ENCODE data around the gene SKP1. TPM values are rescaled to one million over a fixed set of nuclear protein-coding genes. Genes with fewer than 3 reads are reported as not detected.

The SKP1 gene
- total RNA-seq, 1 donor from 2014 or later = 287 TPM

GRCh38 chr5:134143944-134144941 is 32.5 kb downstream of the SKP1 start:
- no peak for DNase-seq

GRCh38 chr5:134143431-134143830 is 33.3 kb downstream of the SKP1 start:
- DNase-seq = no peak

GRCh38 chr5:134142806-134143205 is 33.9 kb downstream of the SKP1 start:
- no peak for DNase-seq

GRCh38 chr5:134142052-134142451 is 34.7 kb downstream of the SKP1 start:
- DNase-seq = no peak

GRCh38 chr5:134141331-134142050 is 35.3 kb downstream of the SKP1 start:
- DNase-seq = no peak

- peak; percentile 78 for DNase-seq
Observed at GRCh38 chr5:134140530-134141201, 36.1 kb downstream of the SKP1 start.

GRCh38 chr5:134139891-134140469 is 36.8 kb downstream of the SKP1 start:
- DNase-seq = no peak

- DNase-seq = no peak
Observed at GRCh38 chr5:134139377-134139851, 37.3 kb downstream of the SKP1 start.

- DNase-seq = no peak
Observed at GRCh38 chr5:134138416-134139376, 38.1 kb downstream of the SKP1 start.

GRCh38 chr5:134136771-134137170 is 40.0 kb downstream of the SKP1 start:
- DNase-seq = no peak

- no peak for DNase-seq
Observed at GRCh38 chr5:134136221-134136631, 40.5 kb downstream of the SKP1 start.

GRCh38 chr5:134135091-134135655 is 41.6 kb downstream of the SKP1 start:
- no peak for DNase-seq

GRCh38 chr5:134133995-134134541 is 42.7 kb downstream of the SKP1 start:
- DNase-seq = no peak

GRCh38 chr5:134133188-134133994 is 43.4 kb downstream of the SKP1 start:
- DNase-seq = no peak

GRCh38 chr5:134132372-134133187 is 44.2 kb downstream of the SKP1 start:
- DNase-seq = no peak

- DNase-seq = no peak
Observed at GRCh38 chr5:134131578-134132350, 45.0 kb downstream of the SKP1 start.

- DNase-seq = no peak
Observed at GRCh38 chr5:134131165-134131564, 45.6 kb downstream of the SKP1 start.
